GM08714 (cell line): ENCODE data around the gene RNASEH2A.
A peak's percentile ranks its signal among the peaks of the same experiment; 100 is the strongest.

Experiments used
- H3K4me3 ChIP-seq: fragments of 200-500 bp; sonication (Bioruptor generic); 2 replicates; pipeline ENCODE4 v1.5.1; 2014; ENCODE audit warnings: mild to moderate bottlenecking, low read length, inconsistent platforms
- ZNF274 ChIP-seq: IDR thresholded peaks from 2 replicates; pipeline ENCODE4 v1.6.1; 2012; ENCODE audit warnings: mild to moderate bottlenecking, low read depth, low read length

Gene RNASEH2A

DNA sequence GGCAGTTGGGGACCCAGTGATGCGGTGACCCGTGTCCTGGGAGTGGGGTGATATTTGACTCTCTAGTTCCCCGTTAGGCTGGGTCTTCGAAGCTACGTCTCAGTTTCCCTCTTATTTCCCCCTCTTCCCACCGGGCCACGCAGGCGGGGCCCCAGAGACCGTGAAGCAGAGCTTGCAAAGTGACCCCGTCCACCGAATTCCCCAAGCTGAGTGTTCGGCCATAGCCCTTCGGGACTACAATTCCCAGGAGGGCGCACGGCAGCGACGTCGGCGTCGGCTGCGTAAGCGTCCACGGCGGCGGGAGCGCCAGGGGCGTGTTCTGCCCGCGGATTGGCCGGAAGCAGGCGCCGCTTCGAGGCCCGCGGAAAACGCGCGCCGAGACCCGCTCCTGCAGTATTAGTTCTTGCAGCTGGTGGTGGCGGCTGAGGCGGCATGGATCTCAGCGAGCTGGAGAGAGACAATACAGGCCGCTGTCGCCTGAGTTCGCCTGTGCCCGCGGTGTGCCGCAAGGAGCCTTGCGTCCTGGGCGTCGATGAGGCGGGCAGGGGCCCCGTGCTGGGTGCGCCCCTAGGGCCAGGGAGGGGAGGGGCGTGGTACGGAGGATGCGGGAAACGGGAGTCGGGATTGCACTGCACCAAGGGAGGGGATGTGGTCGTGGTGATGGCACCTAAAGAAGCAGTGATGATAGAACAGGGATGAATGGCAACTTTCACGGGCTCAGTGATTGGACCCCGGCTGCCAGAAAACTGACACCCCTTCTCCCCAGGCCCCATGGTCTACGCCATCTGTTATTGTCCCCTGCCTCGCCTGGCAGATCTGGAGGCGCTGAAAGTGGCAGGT is at the start of gene RNASEH2A:
TSS of gene RNASEH2A (plus strand) at position 343 of the 840 bp plus-strand sequence. CDS start at position 433, 90 bp downstream.
- peak within 1 kb of the TSS; percentile 73 for H3K4me3 ChIP-seq
- TF ChIP-seq ZNF274 = no peak

DNA sequence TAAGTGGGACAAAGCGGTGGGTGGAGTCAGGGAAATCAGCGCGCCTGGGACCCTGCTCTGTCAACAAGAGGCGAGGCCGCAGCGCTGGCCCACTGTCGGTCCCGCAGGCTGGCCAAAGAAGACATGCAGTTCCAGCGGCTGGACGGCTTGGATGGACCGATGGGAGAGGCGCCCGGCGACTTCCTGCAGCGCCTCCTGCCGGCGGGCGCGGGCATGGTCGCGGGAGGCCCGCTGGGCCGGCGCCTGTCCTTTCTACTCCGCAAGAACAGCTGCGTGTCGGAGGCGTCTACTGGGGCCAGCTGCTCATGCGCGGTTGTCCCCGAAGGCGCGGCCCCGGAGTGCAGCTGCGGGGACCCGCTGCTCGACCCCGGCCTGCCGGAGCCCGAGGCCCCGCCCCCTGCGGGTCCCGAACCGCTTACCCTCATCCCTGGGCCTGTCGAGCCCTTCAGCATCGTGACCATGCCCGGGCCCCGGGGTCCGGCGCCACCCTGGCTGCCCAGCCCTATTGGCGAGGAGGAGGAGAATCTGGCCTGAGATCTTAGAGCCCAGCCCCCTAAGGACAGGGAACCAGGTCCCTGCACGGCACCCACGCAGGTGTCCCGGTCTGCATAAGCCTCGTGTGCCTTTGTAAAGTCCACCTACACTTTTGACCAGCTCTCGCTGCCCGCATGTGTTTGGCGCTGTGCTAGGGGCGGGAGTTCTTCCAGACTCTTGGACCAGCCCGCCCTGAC is 48.7 kb upstream of the RNASEH2A start:
- TF ChIP-seq ZNF274 = no peak
- H3K4me3 ChIP-seq = no peak overlapping the region; the same call in 1 of the 2 replicates

DNA sequence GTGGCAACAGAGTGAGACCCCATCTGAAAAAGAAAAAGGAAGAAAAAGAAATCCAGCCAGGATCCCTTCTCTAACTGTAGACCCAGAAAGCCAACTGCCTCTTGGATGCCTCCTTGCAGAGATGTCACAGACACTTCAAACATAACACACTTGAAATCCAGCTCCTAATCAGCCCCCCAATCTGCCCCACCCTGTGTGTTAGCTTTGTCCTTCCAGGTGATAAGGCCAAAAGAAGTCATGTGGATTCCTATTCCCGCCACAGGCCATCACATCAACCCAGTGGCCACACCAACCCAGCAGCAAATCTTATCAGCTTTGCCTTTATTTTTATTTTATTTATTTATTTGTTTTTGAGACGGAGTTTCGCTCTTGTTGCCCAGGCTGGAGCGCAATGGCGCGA is 46.7 kb upstream of the RNASEH2A start:
- H3K4me3 ChIP-seq = no peak overlapping the region
- no peak for TF ChIP-seq ZNF274

DNA sequence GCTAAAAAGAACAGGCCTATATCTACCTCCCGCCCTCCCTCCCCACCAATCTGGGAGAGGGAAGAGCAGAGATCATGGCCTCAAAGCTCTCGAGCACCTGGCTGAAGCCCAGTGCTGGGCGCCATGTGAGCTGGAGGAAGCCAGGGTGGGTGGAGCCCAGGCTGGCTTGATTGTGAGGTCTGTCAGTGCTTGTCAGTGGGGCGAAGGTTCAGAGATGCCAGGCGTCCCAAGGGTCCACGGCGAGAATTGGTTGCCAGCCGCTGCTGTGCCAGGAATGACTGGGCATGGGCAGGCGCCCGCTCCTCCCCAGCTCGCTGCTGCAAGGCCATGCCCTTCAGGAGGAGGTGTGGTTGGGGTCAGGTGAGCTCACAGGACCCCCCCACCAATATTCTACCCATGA is 43.3 kb upstream of the RNASEH2A start:
- TF ChIP-seq ZNF274 = no peak
- no peak overlapping the region for H3K4me3 ChIP-seq

DNA sequence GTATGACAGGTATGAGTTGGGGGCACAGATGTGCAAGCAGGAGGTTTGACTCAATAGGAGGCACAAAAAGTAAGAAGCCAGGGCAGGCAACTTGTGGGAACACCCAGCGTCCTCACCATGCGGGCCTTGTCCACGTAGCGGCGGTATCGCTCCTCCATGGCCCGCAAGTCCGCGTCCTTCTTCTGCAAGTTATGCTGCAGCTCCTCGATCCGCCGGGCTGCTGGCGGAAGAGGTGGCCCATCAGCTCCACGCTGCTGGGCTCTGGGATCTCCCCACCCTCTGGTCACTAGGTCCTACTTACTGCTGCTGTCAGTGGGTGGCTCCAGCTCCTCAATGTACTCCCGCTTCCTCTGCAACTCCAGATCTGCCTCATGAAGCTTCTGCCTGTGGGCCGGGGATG is 41.7 kb upstream of the RNASEH2A start:
- TF ChIP-seq ZNF274 = no peak

DNA sequence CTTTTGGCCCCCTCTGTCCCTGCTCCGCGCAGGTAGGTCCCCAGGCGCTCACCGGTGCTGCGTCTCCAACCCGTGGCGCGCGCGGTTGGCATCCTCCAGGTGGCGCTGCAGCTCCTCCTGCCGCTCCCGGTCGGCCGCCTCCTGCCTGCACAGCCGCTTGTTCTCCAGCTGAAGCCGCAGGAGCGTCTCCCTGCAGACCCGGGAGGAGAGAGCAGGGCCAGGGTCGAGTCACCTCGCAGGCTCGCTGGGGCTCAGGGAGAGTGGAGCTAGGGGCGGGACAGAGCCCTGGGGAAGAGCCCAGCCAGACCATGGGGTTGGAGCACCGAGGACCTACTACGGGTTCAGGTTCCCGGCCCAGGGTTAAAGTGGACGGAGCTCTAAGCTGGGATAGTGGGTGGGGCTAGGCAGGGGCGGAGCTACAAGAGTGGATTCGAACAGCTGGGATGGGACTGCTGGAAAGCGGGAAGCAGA is 40.3 kb upstream of the RNASEH2A start:
- H3K4me3 ChIP-seq = no peak overlapping the region
- no peak for TF ChIP-seq ZNF274

More for the DNA sequence above, 41.7 kb upstream of the RNASEH2A start:
- no peak overlapping the region for H3K4me3 ChIP-seq

DNA sequence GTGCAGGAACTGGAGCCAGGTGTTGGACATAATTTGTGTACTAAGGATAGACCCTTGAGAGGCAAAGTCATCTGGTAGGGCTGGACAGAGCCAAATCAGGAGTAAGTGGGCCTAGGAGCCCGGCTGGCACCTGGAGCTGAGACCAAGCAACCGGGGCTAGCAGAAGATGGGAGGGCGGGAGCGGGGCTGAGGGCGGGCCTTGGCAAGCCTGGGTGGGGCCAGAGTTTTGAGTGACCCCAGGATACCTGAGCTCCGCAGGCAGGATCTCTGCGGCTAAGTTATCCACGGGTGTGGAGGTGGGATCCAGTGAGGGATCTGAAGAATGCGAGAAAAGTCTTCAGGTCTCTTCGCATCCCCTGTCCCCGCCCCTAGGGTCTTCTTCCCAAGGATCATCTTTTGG is 39.2 kb upstream of the RNASEH2A start:
- H3K4me3 ChIP-seq = no peak overlapping the region
- no peak for TF ChIP-seq ZNF274

DNA sequence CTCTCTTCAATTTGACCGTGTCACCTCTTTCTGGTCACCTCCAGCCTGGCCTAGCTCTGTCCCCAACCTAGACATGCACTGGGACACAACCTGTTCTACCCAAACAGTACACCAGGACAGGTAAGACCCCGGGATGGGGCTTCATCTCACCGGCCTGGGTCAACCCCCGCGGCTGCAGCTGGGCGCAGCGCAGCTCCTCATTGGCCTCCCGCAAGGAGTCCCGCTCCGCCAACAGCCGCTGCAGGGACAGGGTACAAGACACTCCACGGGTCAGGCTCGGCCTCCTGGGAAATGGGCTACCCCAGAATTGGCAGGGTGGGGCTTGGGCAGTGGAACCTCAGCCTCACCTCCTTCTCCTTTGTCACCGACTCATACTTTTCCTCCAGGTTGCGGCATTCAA is 38.7 kb upstream of the RNASEH2A start:
- no peak overlapping the region for H3K4me3 ChIP-seq
- TF ChIP-seq ZNF274 = no peak

DNA sequence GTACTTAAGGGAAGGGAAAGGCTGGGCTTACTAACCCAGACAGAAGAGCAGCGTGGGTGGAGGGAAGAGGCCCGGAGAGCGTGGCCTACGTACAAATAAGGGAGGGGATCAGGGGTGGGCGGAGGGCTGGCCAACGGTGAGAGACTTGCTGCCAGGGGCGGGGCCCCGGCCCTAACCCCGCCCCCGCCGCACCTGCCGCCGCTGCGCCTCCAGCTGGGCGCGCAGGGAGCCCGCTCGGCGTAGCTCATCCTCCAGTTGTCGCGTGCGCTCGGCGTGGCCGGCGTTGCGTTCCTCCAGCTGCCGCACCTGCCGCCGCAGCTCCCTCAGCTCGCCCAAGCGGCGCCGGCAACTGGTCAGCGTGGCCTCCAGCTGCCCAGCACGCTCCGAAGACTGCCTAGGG is 36.7 kb upstream of the RNASEH2A start:
- no peak for TF ChIP-seq ZNF274
- H3K4me3 ChIP-seq = no peak overlapping the region

DNA sequence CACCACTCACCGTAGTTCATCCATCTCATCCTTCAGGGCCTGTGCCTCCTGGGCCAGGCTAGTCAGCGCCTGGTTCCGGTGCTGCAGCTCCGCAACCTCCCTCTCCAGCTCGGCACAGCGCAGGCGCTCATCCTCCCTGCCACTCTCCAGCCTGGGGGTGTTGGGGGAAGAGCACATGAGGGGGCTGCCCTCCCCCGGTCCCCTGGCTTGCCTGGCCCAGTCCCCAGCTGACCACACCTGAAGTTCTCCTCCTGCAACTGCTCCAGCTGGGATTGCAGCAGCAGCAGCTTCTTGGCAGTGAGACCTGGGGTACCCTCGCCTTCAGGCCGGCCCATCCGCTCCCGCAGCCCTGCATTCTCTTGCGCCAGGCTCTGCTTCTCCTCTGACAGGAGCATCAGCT is 35.5 kb upstream of the RNASEH2A start:
- TF ChIP-seq ZNF274 = no peak
- H3K4me3 ChIP-seq = no peak overlapping the region

DNA sequence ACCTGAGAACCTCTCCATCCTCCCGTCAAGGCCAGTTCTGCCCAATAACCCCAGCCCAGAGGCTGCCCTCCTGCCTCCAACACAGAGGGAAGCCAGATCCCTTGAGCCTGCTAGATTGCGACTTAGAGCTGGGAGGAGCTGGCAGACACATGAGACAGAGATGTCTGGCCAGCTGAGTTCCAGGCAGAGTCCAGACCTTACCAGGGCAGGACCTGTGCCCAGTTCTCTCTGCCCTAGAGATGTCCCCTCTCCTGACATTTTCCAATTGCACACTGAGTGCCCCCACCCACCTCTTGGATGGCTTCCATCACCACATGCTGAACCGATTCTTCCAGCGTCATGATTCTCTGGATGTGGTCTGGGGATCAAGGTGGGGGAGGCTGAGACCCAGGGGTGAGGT is 34.1 kb upstream of the RNASEH2A start:
- no peak for TF ChIP-seq ZNF274
- no peak overlapping the region for H3K4me3 ChIP-seq

DNA sequence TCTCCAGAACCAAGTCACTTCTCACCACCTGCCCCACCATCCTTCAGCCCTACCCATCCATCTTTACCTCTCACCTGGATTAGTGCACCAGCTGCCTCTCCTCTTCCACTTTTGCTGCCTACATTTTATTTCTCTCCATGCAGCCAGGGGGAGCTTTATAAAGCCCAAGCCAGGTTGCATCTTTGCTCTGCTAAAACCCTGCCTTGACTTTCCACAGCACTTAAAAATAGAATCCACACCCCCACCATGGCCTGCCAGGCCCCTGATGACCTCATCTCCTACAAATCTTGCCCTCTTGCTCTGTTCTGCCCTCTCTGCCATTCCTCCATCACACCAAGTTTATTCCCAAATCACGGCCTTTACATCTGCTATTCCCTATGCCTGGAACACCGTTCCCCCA is 32.8 kb upstream of the RNASEH2A start:
- no peak for TF ChIP-seq ZNF274
- H3K4me3 ChIP-seq = no peak overlapping the region

DNA sequence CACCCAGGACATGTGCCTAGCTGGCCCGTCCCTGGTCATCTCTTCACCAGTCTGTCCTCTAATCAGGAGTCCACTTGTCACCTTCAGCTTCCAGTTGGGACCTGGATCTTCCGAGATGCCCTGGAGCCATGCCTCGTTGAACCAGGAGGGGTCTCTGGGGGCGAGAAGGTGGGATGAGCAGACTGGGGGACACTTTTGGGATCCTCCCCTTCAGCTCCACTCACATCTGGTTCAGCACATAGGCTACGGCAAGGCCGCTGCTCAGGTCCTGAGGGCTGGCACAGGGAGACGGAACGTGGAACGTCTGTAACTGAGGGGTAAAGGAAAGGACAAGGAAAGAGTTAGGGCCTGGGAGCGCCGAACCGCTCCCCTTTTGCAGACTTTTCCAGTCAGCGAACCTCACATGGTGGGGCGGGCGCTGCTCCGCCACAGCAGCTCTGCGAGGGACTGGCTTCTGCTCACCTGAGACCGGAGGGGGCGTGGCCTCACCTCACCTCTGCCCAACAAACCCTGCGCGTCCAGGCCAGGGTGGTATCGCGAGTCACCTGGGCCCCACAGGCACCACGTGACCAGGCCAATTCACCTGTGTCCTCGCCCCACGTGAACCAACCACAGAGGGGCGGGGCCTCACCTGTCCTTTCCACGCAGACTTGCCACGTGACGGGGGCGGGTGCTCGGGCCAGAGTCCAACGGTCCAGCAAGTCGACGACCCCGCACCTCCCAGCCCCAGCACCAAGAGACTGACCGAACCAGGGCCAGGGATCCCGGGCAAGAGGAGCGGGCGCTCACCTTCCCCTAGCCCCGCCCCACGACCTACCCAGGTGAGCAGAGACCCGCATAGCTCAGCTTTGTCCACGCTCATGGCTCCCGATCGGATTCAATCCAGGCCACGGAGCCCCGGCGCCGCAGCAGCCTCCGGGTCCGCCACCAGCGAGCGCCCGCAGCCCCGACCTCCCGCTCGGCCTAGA is 31.5 kb upstream of the RNASEH2A start, which contains the start of gene HOOK2:
TSS of gene HOOK2 (minus strand) at position 965 of the 968 bp plus-strand sequence. CDS start at position 862, 103 bp downstream.
- H3K4me3 ChIP-seq = peak within 1 kb of the TSS; percentile 74
- TF ChIP-seq ZNF274 = no peak

DNA sequence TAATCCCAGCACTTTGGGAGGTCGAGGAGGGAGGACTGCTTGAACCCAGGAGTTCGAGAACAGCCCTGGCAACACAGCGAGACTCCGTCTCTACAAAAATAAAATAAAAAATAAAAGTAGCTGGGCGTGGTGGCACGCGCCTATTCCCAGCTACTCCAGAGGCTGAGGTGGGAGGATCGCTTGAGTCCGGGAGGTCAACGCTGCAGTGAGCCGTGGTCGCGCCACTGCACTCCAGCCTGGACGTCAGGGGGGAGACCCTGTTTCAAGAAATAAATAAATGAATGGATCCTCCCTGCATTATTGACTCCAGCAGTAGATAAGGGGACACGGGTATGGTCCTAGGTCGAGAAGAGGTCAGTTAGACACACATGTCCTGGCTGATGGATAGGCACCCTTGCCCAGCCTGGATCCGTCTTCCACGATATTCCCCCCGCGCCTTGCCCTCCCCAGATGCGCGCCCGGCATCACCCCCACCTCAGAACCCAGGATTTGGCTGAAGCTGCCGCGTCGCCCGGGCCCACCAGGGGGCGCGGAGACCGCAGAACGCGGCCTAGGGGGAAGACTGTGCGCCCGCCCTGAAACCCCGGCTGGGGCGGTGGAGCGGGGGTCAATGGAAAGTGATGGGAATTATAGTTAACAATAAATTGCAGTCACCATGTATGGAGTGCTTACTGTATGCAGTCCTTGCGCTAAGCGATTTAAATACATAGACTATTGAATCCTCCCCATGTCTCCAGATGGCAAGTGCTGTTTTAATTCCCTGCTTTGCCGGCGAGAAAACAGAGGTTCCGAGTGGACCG is 29.0 kb upstream of the RNASEH2A start:
- peak overlapping the region; percentile 80 for H3K4me3 ChIP-seq
- no peak for TF ChIP-seq ZNF274
